K562 (cell line): ENCODE data around the gene ATL1. TPM values are rescaled to one million over a fixed set of nuclear protein-coding genes. Genes with fewer than 3 reads are reported as not detected.

ENCODE experiments used
- BMI1 ChIP-seq: fragments of 150-350 bp; IDR thresholded peaks from 2 replicates; pipeline ENCODE4 v1.6.1; 2014; ENCODE audit warnings: low read length
- PTRF ChIP-seq: fragments of 450-650 bp; IDR thresholded peaks from 2 replicates; pipeline ENCODE4 v1.6.1; 2016; ENCODE audit warnings: mild to moderate bottlenecking, missing genetic modification characterization, missing compliant biosample characterization
- PYGO2 ChIP-seq: fragments of 450-650 bp; IDR thresholded peaks from 2 replicates; pipeline ENCODE4 v1.6.1; 2016; ENCODE audit warnings: mild to moderate bottlenecking, missing genetic modification characterization, moderate library complexity, missing compliant biosample characterization
- SIX5 ChIP-seq, 2 experiments: IDR thresholded peaks; 2 replicates each; pipeline ENCODE4 v1.6.1; 2011; ENCODE audit warnings: low read length in 2 of 2, borderline replicate concordance in 1 of 2, low read depth in 1 of 2, mild to moderate bottlenecking in 1 of 2, moderate library complexity in 1 of 2; ENCODE audit not compliant: insufficient read depth in 1 of 2
- ZNF143 ChIP-seq: sonication (generic); formaldehyde crosslinking; IDR thresholded peaks from 2 replicates; pipeline ENCODE4 v1.9.0; 2022; ENCODE audit warnings: mild to moderate bottlenecking, missing genetic modification reagents
- ZNF407 ChIP-seq: fragments of 450-650 bp; IDR thresholded peaks from 2 replicates; pipeline ENCODE4 v1.6.1; 2016; ENCODE audit warnings: low read depth
- ZNF592 ChIP-seq: fragments of 450-650 bp; IDR thresholded peaks from 2 replicates; pipeline ENCODE4 v1.6.1; 2017; ENCODE audit warnings: antibody characterized with exemption, mild to moderate bottlenecking
- polyA plus RNA-seq, 8 experiments: library from polyadenylated mRNA; depleted of rRNA in 4 of 8; stranded (reverse) in 5 of 8; unstranded in 3 of 8; fragments of >200 nt; fragmentation: Nextera tagmentation in 2 of 8; fragmentation: Illumina TruSeq in 1 of 8; extraction: Ambion mirVana in 2 of 8; extraction: Trizol in 1 of 8; gene quantifications; 2 replicates each; pipeline versions ENCODE4 v1.2.1 to v1.2.3, GENCODE V29; 2011 to 2014; ENCODE audit warnings: inconsistent platforms in 1 of 8, missing spikeins in 1 of 8
- total RNA-seq, 7 experiments: library from RNA; depleted of rRNA in 6 of 7; stranded (reverse); fragments of >200 nt in 6 of 7; fragmentation: Illumina TruSeq in 2 of 7; extraction: Trizol in 2 of 7; gene quantifications; 2 replicates each; pipeline versions ENCODE4 v1.2.1 to v1.2.3, GENCODE V29; 2011 to 2021; ENCODE audit warnings: low replicate concordance in 1 of 7

Gene ATL1
- total and polyA plus RNA-seq, 9 of the 15 experiments (the other 6 are each of a cell fraction or from before 2014, with no cell fraction given), result 0.04 to 0.16 (median 0.07) TPM; not detected in 4

- TF ChIP-seq ZNF407, result peak; percentile 11; the same call in 1 of the 2 replicates
- TF ChIP-seq BMI1, result no peak
- TF ChIP-seq SIX5 (IDR thresholded peaks at IDR 0.05; ENCODE audit: borderline replicate concordance in 1 of 2, insufficient read depth in 1 of 2, low read depth in 1 of 2, low read length in 2 of 2), result no peak
- no peak for TF ChIP-seq ZNF143
- TF ChIP-seq PTRF (tag), result no peak
- no peak for TF ChIP-seq ZNF592
- TF ChIP-seq PYGO2 (tag), result no peak
Measured at GRCh38 chr14:50529288-50530179, 30.4 kb upstream of the ATL1 start (continued).
